HEK293 (cell line): ENCODE data around the gene PAFAH1B2.

Experiments used
- EGR2 ChIP-seq: fragments of 450-650 bp; formaldehyde crosslinking; IDR thresholded peaks from 2 replicates; pipeline ENCODE4 v1.5.1; 2016; ENCODE audit warnings: low read depth, missing biosample characterization, missing genetic modification characterization
- ELK4 ChIP-seq: IDR thresholded peaks from 2 replicates; pipeline ENCODE4 v1.6.1; 2011; ENCODE audit warnings: mild to moderate bottlenecking, low read depth, low read length, borderline replicate concordance
- HIC1 ChIP-seq: fragments of 450-650 bp; formaldehyde crosslinking; IDR thresholded peaks from 2 replicates; pipeline ENCODE4 v1.5.1; 2016; ENCODE audit warnings: missing biosample characterization, missing genetic modification characterization
- HOXD13 ChIP-seq: sonication (generic); formaldehyde crosslinking; IDR thresholded peaks from 2 replicates; pipeline ENCODE4 v1.8.0; 2022; ENCODE audit warnings: missing genetic modification reagents, borderline replicate concordance
- KLF7 ChIP-seq: fragments of 450-650 bp; formaldehyde crosslinking; IDR thresholded peaks from 2 replicates; pipeline ENCODE4 v1.5.1; 2016; ENCODE audit warnings: missing biosample characterization, missing genetic modification characterization, borderline replicate concordance
- OSR2 ChIP-seq: fragments of 450-650 bp; formaldehyde crosslinking; IDR thresholded peaks from 2 replicates; pipeline ENCODE4 v1.5.1; 2016; ENCODE audit warnings: missing biosample characterization, missing genetic modification characterization
- PATZ1 ChIP-seq: fragments of 450-650 bp; formaldehyde crosslinking; IDR thresholded peaks from 2 replicates; pipeline ENCODE4 v1.5.1; 2016; ENCODE audit warnings: missing biosample characterization, missing genetic modification characterization
- PRDM1 ChIP-seq: fragments of 450-650 bp; formaldehyde crosslinking; IDR thresholded peaks from 2 replicates; pipeline ENCODE4; 2016; ENCODE audit warnings: missing biosample characterization, missing genetic modification characterization
- SCRT2 ChIP-seq: fragments of 450-650 bp; formaldehyde crosslinking; IDR thresholded peaks from 2 replicates; pipeline ENCODE4 v1.5.1; 2016; ENCODE audit warnings: missing biosample characterization, missing genetic modification characterization
- SP7 ChIP-seq: fragments of 450-650 bp; formaldehyde crosslinking; IDR thresholded peaks from 2 replicates; pipeline ENCODE4 v1.5.1; 2016; ENCODE audit warnings: missing biosample characterization, missing genetic modification characterization
- ZBTB10 ChIP-seq: fragments of 450-650 bp; formaldehyde crosslinking; IDR thresholded peaks from 2 replicates; pipeline ENCODE4 v1.5.1; 2016; ENCODE audit warnings: missing biosample characterization, missing genetic modification characterization
- ZBTB17 ChIP-seq: fragments of 450-650 bp; formaldehyde crosslinking; IDR thresholded peaks from 2 replicates; pipeline ENCODE4 v1.5.1; 2016; ENCODE audit warnings: missing biosample characterization, missing genetic modification characterization
- ZNF169 ChIP-seq: fragments of 450-650 bp; formaldehyde crosslinking; IDR thresholded peaks from 2 replicates; pipeline ENCODE4 v1.5.1; 2016; ENCODE audit warnings: missing biosample characterization, missing genetic modification characterization
- ZNF184 ChIP-seq: fragments of 450-650 bp; IDR thresholded peaks from 2 replicates; pipeline ENCODE4 v1.5.1; 2018; ENCODE audit warnings: missing biosample characterization, mild to moderate bottlenecking, missing genetic modification characterization
- ZNF19 ChIP-seq: fragments of 450-650 bp; formaldehyde crosslinking; IDR thresholded peaks from 2 replicates; pipeline ENCODE4; 2016; ENCODE audit warnings: missing biosample characterization, missing genetic modification characterization, low read depth
- ZNF302 ChIP-seq: fragments of 450-650 bp; formaldehyde crosslinking; IDR thresholded peaks from 2 replicates; pipeline ENCODE4 v1.5.1; 2016; ENCODE audit warnings: missing biosample characterization, missing genetic modification characterization, low read depth
- ZNF335 ChIP-seq: fragments of 450-650 bp; formaldehyde crosslinking; conservative IDR thresholded peaks from 2 replicates; pipeline ENCODE4 v1.5.1; 2016; ENCODE audit warnings: missing biosample characterization, missing genetic modification characterization
- ZNF529 ChIP-seq: fragments of 450-650 bp; formaldehyde crosslinking; IDR thresholded peaks from 2 replicates; pipeline ENCODE4 v1.5.1; 2017; ENCODE audit warnings: missing genetic modification characterization, missing biosample characterization; ENCODE audit not compliant: insufficient replicate concordance
- ZNF558 ChIP-seq: fragments of 450-650 bp; formaldehyde crosslinking; IDR thresholded peaks from 2 replicates; pipeline ENCODE4 v1.5.1; 2016; ENCODE audit warnings: missing biosample characterization, missing genetic modification characterization
- ZNF585B ChIP-seq: fragments of 450-650 bp; formaldehyde crosslinking; IDR thresholded peaks from 2 replicates; pipeline ENCODE4 v1.5.1; 2016; ENCODE audit warnings: missing biosample characterization, missing genetic modification characterization
- ZNF639 ChIP-seq: fragments of 450-650 bp; formaldehyde crosslinking; IDR thresholded peaks from 2 replicates; pipeline ENCODE4 v1.5.1; 2016; ENCODE audit warnings: missing biosample characterization, missing genetic modification characterization
- ZNF707 ChIP-seq: fragments of 450-650 bp; formaldehyde crosslinking; IDR thresholded peaks from 2 replicates; pipeline ENCODE4 v1.5.1; 2016; ENCODE audit warnings: missing biosample characterization, missing genetic modification characterization
- ZNF768 ChIP-seq: fragments of 450-650 bp; formaldehyde crosslinking; IDR thresholded peaks from 2 replicates; pipeline ENCODE4 v1.5.1; 2018; ENCODE audit warnings: missing biosample characterization, mild to moderate bottlenecking, missing genetic modification characterization
- ZXDB ChIP-seq: fragments of 450-650 bp; formaldehyde crosslinking; IDR thresholded peaks from 2 replicates; pipeline ENCODE4 v1.5.1; 2016; ENCODE audit warnings: missing biosample characterization, missing genetic modification characterization
- TF ChIP-seq, protein P1 (sequence below): fragments of 450-650 bp; formaldehyde crosslinking; IDR thresholded peaks from 2 replicates; pipeline ENCODE4 v1.5.1; 2017; ENCODE audit warnings: missing biosample characterization, missing genetic modification characterization
- TF ChIP-seq, protein P2 (sequence below): fragments of 450-650 bp; formaldehyde crosslinking; IDR thresholded peaks from 2 replicates; pipeline ENCODE4 v1.5.1; 2017; ENCODE audit warnings: missing biosample characterization, missing genetic modification characterization

The PAFAH1B2 gene

GRCh38 chr11:117178210-117179034 lies 34.3 kb downstream of the PAFAH1B2 start, which contains the start of gene SIDT2 (continued):
- peak; percentile 62 for TF ChIP-seq PATZ1 (tag by site-specific recombination)
- no peak for TF ChIP-seq ZNF184
- TF ChIP-seq ZNF585B: no peak
- TF ChIP-seq ELK4: no peak
- no peak for TF ChIP-seq ZNF639 (tag by site-specific recombination)
- TF ChIP-seq ZXDB (tag by site-specific recombination): peak; percentile 58
- TF ChIP-seq OSR2 (tag by site-specific recombination): no peak
- no peak for TF ChIP-seq EGR2 (tag by site-specific recombination)
- TF ChIP-seq ZNF19 (tag by site-specific recombination): no peak
- TF ChIP-seq, protein P1, sequence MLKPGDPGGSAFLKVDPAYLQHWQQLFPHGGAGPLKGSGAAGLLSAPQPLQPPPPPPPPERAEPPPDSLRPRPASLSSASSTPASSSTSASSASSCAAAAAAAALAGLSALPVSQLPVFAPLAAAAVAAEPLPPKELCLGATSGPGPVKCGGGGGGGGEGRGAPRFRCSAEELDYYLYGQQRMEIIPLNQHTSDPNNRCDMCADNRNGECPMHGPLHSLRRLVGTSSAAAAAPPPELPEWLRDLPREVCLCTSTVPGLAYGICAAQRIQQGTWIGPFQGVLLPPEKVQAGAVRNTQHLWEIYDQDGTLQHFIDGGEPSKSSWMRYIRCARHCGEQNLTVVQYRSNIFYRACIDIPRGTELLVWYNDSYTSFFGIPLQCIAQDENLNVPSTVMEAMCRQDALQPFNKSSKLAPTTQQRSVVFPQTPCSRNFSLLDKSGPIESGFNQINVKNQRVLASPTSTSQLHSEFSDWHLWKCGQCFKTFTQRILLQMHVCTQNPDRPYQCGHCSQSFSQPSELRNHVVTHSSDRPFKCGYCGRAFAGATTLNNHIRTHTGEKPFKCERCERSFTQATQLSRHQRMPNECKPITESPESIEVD (tag by site-specific recombination): no peak
- no peak; the same call in 1 of the 2 replicates for TF ChIP-seq ZNF335
- TF ChIP-seq ZNF302 (tag by site-specific recombination): no peak
- no peak for TF ChIP-seq ZNF529 (tag by site-specific recombination)
- no peak for TF ChIP-seq ZNF707 (tag by site-specific recombination)
- no peak for TF ChIP-seq ZBTB10 (tag by site-specific recombination)
- TF ChIP-seq ZNF768 (tag by site-specific recombination): no peak
- peak; percentile 64 for TF ChIP-seq ZBTB17 (tag by site-specific recombination)
- TF ChIP-seq HOXD13 (CRISPR knock-in tag): no peak
- no peak for TF ChIP-seq KLF7 (tag by site-specific recombination)
- no peak for TF ChIP-seq ZNF558 (tag by site-specific recombination)
- 0 out of 2 replicates have a peak, but pooled peaks have one; percentile 44 for TF ChIP-seq SP7 (tag by site-specific recombination)
- TF ChIP-seq, protein P2, sequence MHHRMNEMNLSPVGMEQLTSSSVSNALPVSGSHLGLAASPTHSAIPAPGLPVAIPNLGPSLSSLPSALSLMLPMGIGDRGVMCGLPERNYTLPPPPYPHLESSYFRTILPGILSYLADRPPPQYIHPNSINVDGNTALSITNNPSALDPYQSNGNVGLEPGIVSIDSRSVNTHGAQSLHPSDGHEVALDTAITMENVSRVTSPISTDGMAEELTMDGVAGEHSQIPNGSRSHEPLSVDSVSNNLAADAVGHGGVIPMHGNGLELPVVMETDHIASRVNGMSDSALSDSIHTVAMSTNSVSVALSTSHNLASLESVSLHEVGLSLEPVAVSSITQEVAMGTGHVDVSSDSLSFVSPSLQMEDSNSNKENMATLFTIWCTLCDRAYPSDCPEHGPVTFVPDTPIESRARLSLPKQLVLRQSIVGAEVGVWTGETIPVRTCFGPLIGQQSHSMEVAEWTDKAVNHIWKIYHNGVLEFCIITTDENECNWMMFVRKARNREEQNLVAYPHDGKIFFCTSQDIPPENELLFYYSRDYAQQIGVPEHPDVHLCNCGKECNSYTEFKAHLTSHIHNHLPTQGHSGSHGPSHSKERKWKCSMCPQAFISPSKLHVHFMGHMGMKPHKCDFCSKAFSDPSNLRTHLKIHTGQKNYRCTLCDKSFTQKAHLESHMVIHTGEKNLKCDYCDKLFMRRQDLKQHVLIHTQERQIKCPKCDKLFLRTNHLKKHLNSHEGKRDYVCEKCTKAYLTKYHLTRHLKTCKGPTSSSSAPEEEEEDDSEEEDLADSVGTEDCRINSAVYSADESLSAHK (tag by site-specific recombination): no peak
- TF ChIP-seq HIC1 (tag by site-specific recombination): no peak
- TF ChIP-seq PRDM1 (tag by site-specific recombination): peak; percentile 88
- no peak for TF ChIP-seq SCRT2 (tag by site-specific recombination)
- no peak for TF ChIP-seq ZNF169 (tag by site-specific recombination)
